HepG2 (cell line): ENCODE data around the gene TMEM260.

ENCODE experiments used
- EZH2 ChIP-seq: conservative IDR thresholded peaks from 2 replicates; pipeline ENCODE4 v1.6.1; 2012; ENCODE audit warnings: mild to moderate bottlenecking, low read depth, low read length, moderate library complexity
- FOXJ3 ChIP-seq: sonication (generic); formaldehyde crosslinking; IDR thresholded peaks from 2 replicates; pipeline ENCODE4 v1.4.0; 2020; ENCODE audit warnings: missing genetic modification reagents, mild to moderate bottlenecking, borderline replicate concordance
- HNRNPK ChIP-seq: fragments of 200-400 bp; formaldehyde crosslinking; IDR thresholded peaks from 2 replicates; pipeline ENCODE4 v1.6.1; 2018; ENCODE audit warnings: low read length, low read depth, moderate library complexity, mild to moderate bottlenecking; ENCODE audit not compliant: poor library complexity, severe bottlenecking
- POLR2A ChIP-seq, 2 experiments: IDR thresholded peaks; 2 replicates each; pipeline ENCODE4 v1.6.1; 2011; ENCODE audit warnings: low read depth in 2 of 2, low read length in 2 of 2, mild to moderate bottlenecking in 1 of 2, moderate library complexity in 1 of 2; ENCODE audit not compliant: insufficient read depth in 1 of 2
- POLR2AphosphoS5 ChIP-seq: IDR thresholded peaks from 2 replicates; pipeline ENCODE4 v1.6.1; 2012; ENCODE audit warnings: low read depth, low read length
- SMC3 ChIP-seq: IDR thresholded peaks from 2 replicates; pipeline ENCODE4 v1.6.1; 2011; ENCODE audit warnings: low read length, improper control_type of control experiment
- ZMYM2 ChIP-seq: sonication (generic); formaldehyde crosslinking; IDR thresholded peaks from 2 replicates; pipeline ENCODE4 v1.8.0; 2022; ENCODE audit warnings: mild to moderate bottlenecking, missing genetic modification reagents
- ZNF263 ChIP-seq: sonication (generic); formaldehyde crosslinking; IDR thresholded peaks from 2 replicates; pipeline ENCODE4 v1.4.0; 2020; ENCODE audit warnings: missing genetic modification reagents
- ZNF331 ChIP-seq: sonication (generic); formaldehyde crosslinking; IDR thresholded peaks from 2 replicates; pipeline ENCODE4 v1.4.0; 2020; ENCODE audit warnings: missing genetic modification reagents
- TF ChIP-seq, protein P1 (sequence below): sonication (generic); formaldehyde crosslinking; IDR thresholded peaks from 2 replicates; pipeline ENCODE4 v1.5.0; 2020; ENCODE audit warnings: mild to moderate bottlenecking, missing genetic modification reagents, moderate library complexity
- TF ChIP-seq, protein P2 (sequence below), 2 experiments: IDR thresholded peaks; 2 replicates each; pipeline ENCODE4 v1.6.1; 2011 to 2012; ENCODE audit warnings: low read length in 2 of 2, borderline replicate concordance in 1 of 2, low read depth in 1 of 2, mild to moderate bottlenecking in 1 of 2, moderate library complexity in 1 of 2
- TF ChIP-seq, protein P3 (sequence below), 2 experiments: sonication (generic) in 1 of 2; formaldehyde crosslinking in 1 of 2; IDR thresholded peaks; 2 replicates each; pipeline versions ENCODE4 v1.4.0 to v1.6.1; 2018 to 2020; ENCODE audit warnings: missing genetic modification reagents in 2 of 2, borderline replicate concordance in 1 of 2, low read depth in 1 of 2, mild to moderate bottlenecking in 1 of 2, missing biosample characterization in 1 of 2
- TF ChIP-seq, protein P4 (sequence below): IDR thresholded peaks from 2 replicates; pipeline ENCODE4 v1.6.1; 2016; ENCODE audit warnings: control low read depth
- TF ChIP-seq, protein P5 (sequence below): sonication (generic); formaldehyde crosslinking; IDR thresholded peaks from 2 replicates; pipeline ENCODE4 v1.8.1; 2022; ENCODE audit warnings: low read depth, mild to moderate bottlenecking, missing genetic modification reagents

DNA sequence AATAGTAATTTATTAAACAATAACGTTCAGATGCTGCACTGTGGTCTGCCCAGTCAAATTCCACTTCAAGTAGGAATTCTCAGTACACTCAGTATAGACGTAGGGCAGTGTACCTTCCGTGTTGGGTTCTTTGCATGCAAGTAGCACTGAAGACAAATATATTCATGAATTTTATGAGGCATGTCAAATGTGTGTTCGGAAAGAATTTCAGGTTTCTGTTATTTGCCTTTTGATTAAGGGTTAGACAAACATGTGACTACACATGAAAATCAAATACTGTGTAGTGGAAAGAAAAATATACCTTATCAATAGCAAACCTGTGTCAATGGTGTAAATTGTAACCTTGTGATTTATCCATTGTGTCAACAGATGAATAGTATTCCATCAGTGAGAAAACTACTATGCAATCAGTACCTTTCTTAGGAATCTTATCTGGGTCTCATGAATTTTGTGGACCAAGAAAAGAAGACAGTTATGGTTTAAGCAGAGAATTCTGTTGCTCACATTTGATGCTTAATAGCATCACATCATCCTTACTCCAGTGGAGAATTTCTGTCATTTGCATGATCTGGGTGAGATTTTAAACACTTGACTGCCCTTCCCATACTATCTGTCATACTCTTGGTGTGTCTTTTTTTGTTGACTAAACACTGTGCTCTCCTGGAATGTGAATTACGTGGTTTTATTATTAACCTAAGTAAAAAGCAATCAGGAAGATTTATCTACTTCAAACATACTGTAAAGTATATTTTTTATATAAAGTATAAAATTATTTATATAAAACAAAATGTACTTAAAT is 13.3 kb downstream of the TMEM260 start:
- TF ChIP-seq, protein P1, sequence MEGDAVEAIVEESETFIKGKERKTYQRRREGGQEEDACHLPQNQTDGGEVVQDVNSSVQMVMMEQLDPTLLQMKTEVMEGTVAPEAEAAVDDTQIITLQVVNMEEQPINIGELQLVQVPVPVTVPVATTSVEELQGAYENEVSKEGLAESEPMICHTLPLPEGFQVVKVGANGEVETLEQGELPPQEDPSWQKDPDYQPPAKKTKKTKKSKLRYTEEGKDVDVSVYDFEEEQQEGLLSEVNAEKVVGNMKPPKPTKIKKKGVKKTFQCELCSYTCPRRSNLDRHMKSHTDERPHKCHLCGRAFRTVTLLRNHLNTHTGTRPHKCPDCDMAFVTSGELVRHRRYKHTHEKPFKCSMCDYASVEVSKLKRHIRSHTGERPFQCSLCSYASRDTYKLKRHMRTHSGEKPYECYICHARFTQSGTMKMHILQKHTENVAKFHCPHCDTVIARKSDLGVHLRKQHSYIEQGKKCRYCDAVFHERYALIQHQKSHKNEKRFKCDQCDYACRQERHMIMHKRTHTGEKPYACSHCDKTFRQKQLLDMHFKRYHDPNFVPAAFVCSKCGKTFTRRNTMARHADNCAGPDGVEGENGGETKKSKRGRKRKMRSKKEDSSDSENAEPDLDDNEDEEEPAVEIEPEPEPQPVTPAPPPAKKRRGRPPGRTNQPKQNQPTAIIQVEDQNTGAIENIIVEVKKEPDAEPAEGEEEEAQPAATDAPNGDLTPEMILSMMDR (CRISPR knock-in tag), result no peak
- TF ChIP-seq ZNF331 (CRISPR knock-in tag) (no peak), HNRNPK (no peak), ZMYM2 (CRISPR knock-in tag) (no peak), POLR2AphosphoS5 (no peak), FOXJ3 (CRISPR knock-in tag) (no peak), EZH2 (no peak), ZNF263 (no peak), POLR2A (IDR thresholded peaks at IDR 0.05; ENCODE audit: insufficient read depth in 1 of 2, low read depth in 2 of 2, low read length in 2 of 2) (no peak), SMC3 (no peak)
- TF ChIP-seq, protein P2, sequence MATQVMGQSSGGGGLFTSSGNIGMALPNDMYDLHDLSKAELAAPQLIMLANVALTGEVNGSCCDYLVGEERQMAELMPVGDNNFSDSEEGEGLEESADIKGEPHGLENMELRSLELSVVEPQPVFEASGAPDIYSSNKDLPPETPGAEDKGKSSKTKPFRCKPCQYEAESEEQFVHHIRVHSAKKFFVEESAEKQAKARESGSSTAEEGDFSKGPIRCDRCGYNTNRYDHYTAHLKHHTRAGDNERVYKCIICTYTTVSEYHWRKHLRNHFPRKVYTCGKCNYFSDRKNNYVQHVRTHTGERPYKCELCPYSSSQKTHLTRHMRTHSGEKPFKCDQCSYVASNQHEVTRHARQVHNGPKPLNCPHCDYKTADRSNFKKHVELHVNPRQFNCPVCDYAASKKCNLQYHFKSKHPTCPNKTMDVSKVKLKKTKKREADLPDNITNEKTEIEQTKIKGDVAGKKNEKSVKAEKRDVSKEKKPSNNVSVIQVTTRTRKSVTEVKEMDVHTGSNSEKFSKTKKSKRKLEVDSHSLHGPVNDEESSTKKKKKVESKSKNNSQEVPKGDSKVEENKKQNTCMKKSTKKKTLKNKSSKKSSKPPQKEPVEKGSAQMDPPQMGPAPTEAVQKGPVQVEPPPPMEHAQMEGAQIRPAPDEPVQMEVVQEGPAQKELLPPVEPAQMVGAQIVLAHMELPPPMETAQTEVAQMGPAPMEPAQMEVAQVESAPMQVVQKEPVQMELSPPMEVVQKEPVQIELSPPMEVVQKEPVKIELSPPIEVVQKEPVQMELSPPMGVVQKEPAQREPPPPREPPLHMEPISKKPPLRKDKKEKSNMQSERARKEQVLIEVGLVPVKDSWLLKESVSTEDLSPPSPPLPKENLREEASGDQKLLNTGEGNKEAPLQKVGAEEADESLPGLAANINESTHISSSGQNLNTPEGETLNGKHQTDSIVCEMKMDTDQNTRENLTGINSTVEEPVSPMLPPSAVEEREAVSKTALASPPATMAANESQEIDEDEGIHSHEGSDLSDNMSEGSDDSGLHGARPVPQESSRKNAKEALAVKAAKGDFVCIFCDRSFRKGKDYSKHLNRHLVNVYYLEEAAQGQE (IDR thresholded peaks at IDR 0.05; ENCODE audit: borderline replicate concordance in 1 of 2, low read depth in 1 of 2, low read length in 2 of 2), result no peak
- TF ChIP-seq, protein P3, sequence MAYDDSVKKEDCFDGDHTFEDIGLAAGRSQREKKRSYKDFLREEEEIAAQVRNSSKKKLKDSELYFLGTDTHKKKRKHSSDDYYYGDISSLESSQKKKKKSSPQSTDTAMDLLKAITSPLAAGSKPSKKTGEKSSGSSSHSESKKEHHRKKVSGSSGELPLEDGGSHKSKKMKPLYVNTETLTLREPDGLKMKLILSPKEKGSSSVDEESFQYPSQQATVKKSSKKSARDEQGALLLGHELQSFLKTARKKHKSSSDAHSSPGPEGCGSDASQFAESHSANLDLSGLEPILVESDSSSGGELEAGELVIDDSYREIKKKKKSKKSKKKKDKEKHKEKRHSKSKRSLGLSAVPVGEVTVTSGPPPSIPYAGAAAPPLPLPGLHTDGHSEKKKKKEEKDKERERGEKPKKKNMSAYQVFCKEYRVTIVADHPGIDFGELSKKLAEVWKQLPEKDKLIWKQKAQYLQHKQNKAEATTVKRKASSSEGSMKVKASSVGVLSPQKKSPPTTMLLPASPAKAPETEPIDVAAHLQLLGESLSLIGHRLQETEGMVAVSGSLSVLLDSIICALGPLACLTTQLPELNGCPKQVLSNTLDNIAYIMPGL (CRISPR knock-in tag; IDR thresholded peaks at IDR 0.05; ENCODE audit: borderline replicate concordance in 1 of 2, low read depth in 1 of 2), result no peak
- TF ChIP-seq, protein P4, sequence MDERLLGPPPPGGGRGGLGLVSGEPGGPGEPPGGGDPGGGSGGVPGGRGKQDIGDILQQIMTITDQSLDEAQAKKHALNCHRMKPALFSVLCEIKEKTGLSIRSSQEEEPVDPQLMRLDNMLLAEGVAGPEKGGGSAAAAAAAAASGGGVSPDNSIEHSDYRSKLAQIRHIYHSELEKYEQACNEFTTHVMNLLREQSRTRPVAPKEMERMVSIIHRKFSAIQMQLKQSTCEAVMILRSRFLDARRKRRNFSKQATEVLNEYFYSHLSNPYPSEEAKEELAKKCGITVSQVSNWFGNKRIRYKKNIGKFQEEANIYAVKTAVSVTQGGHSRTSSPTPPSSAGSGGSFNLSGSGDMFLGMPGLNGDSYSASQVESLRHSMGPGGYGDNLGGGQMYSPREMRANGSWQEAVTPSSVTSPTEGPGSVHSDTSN (CRISPR knock-in tag), result no peak
- TF ChIP-seq, protein P5, sequence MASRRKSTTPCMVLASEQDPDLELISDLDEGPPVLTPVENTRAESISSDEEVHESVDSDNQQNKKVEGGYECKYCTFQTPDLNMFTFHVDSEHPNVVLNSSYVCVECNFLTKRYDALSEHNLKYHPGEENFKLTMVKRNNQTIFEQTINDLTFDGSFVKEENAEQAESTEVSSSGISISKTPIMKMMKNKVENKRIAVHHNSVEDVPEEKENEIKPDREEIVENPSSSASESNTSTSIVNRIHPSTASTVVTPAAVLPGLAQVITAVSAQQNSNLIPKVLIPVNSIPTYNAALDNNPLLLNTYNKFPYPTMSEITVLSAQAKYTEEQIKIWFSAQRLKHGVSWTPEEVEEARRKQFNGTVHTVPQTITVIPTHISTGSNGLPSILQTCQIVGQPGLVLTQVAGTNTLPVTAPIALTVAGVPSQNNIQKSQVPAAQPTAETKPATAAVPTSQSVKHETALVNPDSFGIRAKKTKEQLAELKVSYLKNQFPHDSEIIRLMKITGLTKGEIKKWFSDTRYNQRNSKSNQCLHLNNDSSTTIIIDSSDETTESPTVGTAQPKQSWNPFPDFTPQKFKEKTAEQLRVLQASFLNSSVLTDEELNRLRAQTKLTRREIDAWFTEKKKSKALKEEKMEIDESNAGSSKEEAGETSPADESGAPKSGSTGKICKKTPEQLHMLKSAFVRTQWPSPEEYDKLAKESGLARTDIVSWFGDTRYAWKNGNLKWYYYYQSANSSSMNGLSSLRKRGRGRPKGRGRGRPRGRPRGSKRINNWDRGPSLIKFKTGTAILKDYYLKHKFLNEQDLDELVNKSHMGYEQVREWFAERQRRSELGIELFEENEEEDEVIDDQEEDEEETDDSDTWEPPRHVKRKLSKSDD (CRISPR knock-in tag), result no peak
